Liver (tissue), 9 donors: ENCODE results near the gene L2HGDH. TPM values are rescaled to one million over a fixed set of nuclear protein-coding genes. Genes with fewer than 3 reads are reported as not detected.

Experiments used
- DNase-seq: peaks from one replicate; pipeline ENCODE4 v3.0.0-alpha.2; 2017; ENCODE audit warnings: low spot score
- H3K27ac ChIP-seq, 2 donors: one replicate each; pipeline ENCODE4 v1.7.0; 2013; ENCODE audit warnings: inconsistent platforms in 2 of 2, low read length in 2 of 2, control low read depth in 1 of 2, low read depth in 1 of 2, mild to moderate bottlenecking in 1 of 2
- H3K27me3 ChIP-seq, 4 donors: one replicate each; pipeline versions ENCODE4 v1.6.1 to v1.7.0; 2013; ENCODE audit warnings: low read length in 3 of 4, inconsistent platforms in 1 of 4, mild to moderate bottlenecking in 1 of 4, moderate library complexity in 1 of 4; ENCODE audit not compliant: control insufficient read depth in 4 of 4, insufficient read depth in 4 of 4
- H3K36me3 ChIP-seq, 4 donors: one replicate each; pipeline versions ENCODE4 v1.6.1 to v1.7.0; 2013; ENCODE audit warnings: low read length in 3 of 4, mild to moderate bottlenecking in 3 of 4, low read depth in 1 of 4, moderate library complexity in 1 of 4; ENCODE audit not compliant: control insufficient read depth in 4 of 4, insufficient read depth in 3 of 4
- H3K4me1 ChIP-seq, 4 donors: one replicate each; pipeline versions ENCODE4 v1.6.1 to v1.7.0; 2013; ENCODE audit warnings: low read length in 3 of 4, mild to moderate bottlenecking in 3 of 4, moderate library complexity in 1 of 4; ENCODE audit not compliant: control insufficient read depth in 4 of 4, insufficient read depth in 4 of 4
- H3K4me3 ChIP-seq, 3 donors: one replicate each; pipeline versions ENCODE4 v1.6.1 to v1.7.0; 2013; ENCODE audit warnings: low read length in 3 of 3, control low read depth in 1 of 3, low read depth in 1 of 3, mild to moderate bottlenecking in 1 of 3
- H3K9ac ChIP-seq, 2 donors: one replicate each; pipeline ENCODE4 v1.7.0; 2013; ENCODE audit warnings: low read length in 2 of 2, mild to moderate bottlenecking in 2 of 2, moderate library complexity in 2 of 2, control low read depth in 1 of 2, low read depth in 1 of 2
- H3K9me3 ChIP-seq, 4 donors: one replicate each; pipeline versions ENCODE4 v1.6.1 to v1.7.0; 2013; ENCODE audit warnings: low read length in 3 of 4; ENCODE audit not compliant: control insufficient read depth in 4 of 4
- EGR1 ChIP-seq, 2 donors: IDR thresholded peaks; 2 replicates each; pipeline ENCODE4 v1.6.1; 2016 to 2018; ENCODE audit warnings: antibody characterized with exemption in 2 of 2, low read depth in 2 of 2
- FOXA2 ChIP-seq: IDR thresholded peaks from 2 replicates; pipeline ENCODE4 v1.6.1; 2016; ENCODE audit warnings: antibody characterized with exemption
- GABPA ChIP-seq, 2 donors: IDR thresholded peaks in 1 of 2; conservative IDR thresholded peaks in 1 of 2; 2 replicates each; pipeline ENCODE4 v1.6.1; 2016; ENCODE audit warnings: antibody characterized with exemption in 2 of 2, mild to moderate bottlenecking in 1 of 2, moderate library complexity in 1 of 2
- HNF4A ChIP-seq, 2 donors: conservative IDR thresholded peaks; 2 replicates each; pipeline ENCODE4 v1.6.1; 2016; ENCODE audit warnings: antibody characterized with exemption in 2 of 2, mild to moderate bottlenecking in 2 of 2
- JUND ChIP-seq, 2 donors: IDR thresholded peaks; 2 replicates each; pipeline ENCODE4 v1.6.1; 2016; ENCODE audit warnings: antibody characterized with exemption in 2 of 2
- MAX ChIP-seq: IDR thresholded peaks from 2 replicates; pipeline ENCODE4 v1.6.1; 2016; ENCODE audit warnings: antibody characterized with exemption
- NR2F2 ChIP-seq: IDR thresholded peaks from 2 replicates; pipeline ENCODE4 v1.6.1; 2016; ENCODE audit warnings: antibody characterized with exemption
- RAD21 ChIP-seq, 2 donors: IDR thresholded peaks; 2 replicates each; pipeline ENCODE4 v1.6.1; 2016; ENCODE audit warnings: antibody characterized with exemption in 2 of 2, mild to moderate bottlenecking in 2 of 2
- REST ChIP-seq: IDR thresholded peaks from 2 replicates; pipeline ENCODE4 v1.6.1; 2016; ENCODE audit warnings: antibody characterized with exemption, mild to moderate bottlenecking
- RXRA ChIP-seq, 2 donors: IDR thresholded peaks; 2 replicates each; pipeline ENCODE4 v1.6.1; 2017 to 2018; ENCODE audit warnings: antibody characterized with exemption in 2 of 2, mild to moderate bottlenecking in 1 of 2
- SP1 ChIP-seq: IDR thresholded peaks from 2 replicates; pipeline ENCODE4 v1.6.1; 2018; ENCODE audit warnings: antibody characterized with exemption, mild to moderate bottlenecking
- TAF1 ChIP-seq: conservative IDR thresholded peaks from 2 replicates; pipeline ENCODE4 v1.6.1; 2016; ENCODE audit warnings: antibody characterized with exemption, mild to moderate bottlenecking
- WGBS: extraction: QIAGEN DNeasy Blood & Tissue Kit; methylation state at CpG from one replicate; pipeline ENCODE4 v1.1.7; 2013; 5-methylcytosine and 5-hydroxymethylcytosine counted together
- polyA plus RNA-seq, 2 donors: library from polyadenylated mRNA; stranded (reverse) in 1 of 2; unstranded in 1 of 2; fragments of 200-250 nt in 1 of 2; fragments of >200 nt in 1 of 2; fragmentation: Nextera tagmentation in 1 of 2; extraction: Ambion mirVana in 1 of 2; gene quantifications; one replicate each; pipeline versions ENCODE4 v1.2.1 to v1.2.3, GENCODE V29; 2013 to 2015
- total RNA-seq, 2 donors: library from RNA; depleted of rRNA; stranded (reverse); fragments of >200 nt; gene quantifications; one replicate each; pipeline ENCODE4 v1.2.3, GENCODE V29; 2014
- donor health status: healthy.
- donor health status: healthy.
- donor health status: healthy.
- donor health status: healthy.
- donor health status: healthy.

The L2HGDH gene
- total and polyA plus RNA-seq, 4 donors = 3.8 to 9.0 (median 5.4) TPM

GRCh38 chr14:50247245-50247644 is 64.8 kb downstream of the L2HGDH start:
- Histone ChIP-seq H3K4me1 (no peaks in the 10 kb centered on the region), H3K9ac (no peak overlapping the region), H3K27me3 (no peaks in the 10 kb centered on the region), H3K27ac (no peak overlapping the region), H3K36me3 (peaks cover 0 to 8% (median 2%) of the 10 kb centered on the region in 4 donors), H3K4me3 (no peak overlapping the region), H3K9me3 (no peaks in the 10 kb centered on the region)
- WGBS = 74% methylated on average over 3 of the region's 3 CpGs
- TF ChIP-seq TAF1 (no peak), JUND (IDR thresholded peaks at IDR 0.05) (no peak), RXRA (IDR thresholded peaks at IDR 0.05) (no peak), HNF4A (conservative IDR thresholded peaks at IDR 0.05) (no peak), GABPA (IDR thresholded peaks at IDR 0.05 in 1 of 2, conservative IDR thresholded peaks at IDR 0.05 in 1 of 2) (no peak), FOXA2 (no peak), EGR1 (IDR thresholded peaks at IDR 0.05; ENCODE audit: low read depth in 2 of 2) (no peak), REST (no peak), RAD21 (IDR thresholded peaks at IDR 0.05) (no peak)
- DNase-seq = no peak

- Histone ChIP-seq H3K27me3 (no peaks in the 10 kb centered on the region), H3K27ac (no peak overlapping the region), H3K4me3 (no peak overlapping the region), H3K4me1 (no peaks in the 10 kb centered on the region), H3K36me3 (peaks cover 0 to 8% (median under 1%) of the 10 kb centered on the region in 4 donors), H3K9ac (no peak overlapping the region), H3K9me3 (no peaks in the 10 kb centered on the region)
- TF ChIP-seq TAF1 (no peak), HNF4A (conservative IDR thresholded peaks at IDR 0.05) (no peak)
- WGBS = 95% methylated on average over 5 of the region's 5 CpGs
- DNase-seq = no peak
These were observed 69.3 kb downstream of the L2HGDH start for GRCh38 chr14:50242566-50243310.

GRCh38 chr14:50242096-50242495 is 69.9 kb downstream of the L2HGDH start:
- TF ChIP-seq SP1 (no peak), EGR1 (IDR thresholded peaks at IDR 0.05; ENCODE audit: low read depth in 2 of 2) (no peak), MAX (no peak), JUND (IDR thresholded peaks at IDR 0.05) (no peak), HNF4A (conservative IDR thresholded peaks at IDR 0.05) (no peak), REST (no peak), NR2F2 (no peak), RXRA (IDR thresholded peaks at IDR 0.05) (no peak)
- Histone ChIP-seq H3K27me3 (no peaks in the 10 kb centered on the region), H3K4me3 (no peak overlapping the region), H3K36me3 (peaks cover 0 to 8% (median under 1%) of the 10 kb centered on the region in 4 donors), H3K27ac (no peak overlapping the region), H3K4me1 (no peaks in the 10 kb centered on the region), H3K9ac (no peak overlapping the region), H3K9me3 (no peaks in the 10 kb centered on the region)
- WGBS = 99% methylated on average over 1 of the region's 1 CpG
- no peak for DNase-seq
